ENCODE measurements around the gene RIN3. TPM values are rescaled to one million over a fixed set of nuclear protein-coding genes. Genes with fewer than 3 reads are reported as not detected.

RIN3 gene
- total RNA-seq, 1 donor from 2014 or later, result 18.8 TPM

DNA sequence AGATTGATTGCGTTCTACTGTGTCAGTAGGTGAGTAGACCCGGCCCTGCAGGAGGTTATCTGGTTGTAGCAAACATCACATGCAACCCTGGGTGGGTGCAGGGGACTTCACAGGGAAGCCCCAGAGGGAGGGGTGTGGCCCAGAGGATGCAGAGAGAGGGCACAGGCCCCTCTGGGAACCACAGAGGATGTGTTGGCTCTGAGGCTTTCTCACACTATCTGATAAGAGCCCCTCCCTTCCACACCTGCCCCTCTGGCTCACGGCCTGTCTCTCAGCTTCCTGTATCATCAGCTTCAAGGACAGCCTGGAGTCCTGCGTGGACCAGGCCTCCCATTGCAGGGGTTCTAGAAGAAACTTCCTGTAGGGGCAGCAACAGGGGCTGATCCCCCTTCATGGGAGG lies 101.9 kb downstream of the RIN3 start:
- H3K9me3 Mint-ChIP-seq (ENCODE audit: low read depth), result no peaks in the 10 kb centered on the region
- no peak overlapping the region for H3K27ac Mint-ChIP-seq (ENCODE audit: unreplicated experiment)
- no peak for TF ChIP-seq CTCF (IDR thresholded peaks at IDR 0.05)
- DNase-seq (ENCODE audit: low spot score), result no peak
- H3K27me3 Mint-ChIP-seq (ENCODE audit: low read depth), result no peaks in the 10 kb centered on the region
- H3K4me3 Mint-ChIP-seq (ENCODE audit: unreplicated experiment), result no peak overlapping the region
- peaks cover 2% of the 10 kb centered on the region for H3K36me3 Mint-ChIP-seq (ENCODE audit: low read depth)
- H3K4me1 Mint-ChIP-seq (ENCODE audit: low read depth), result peaks cover 4% of the 10 kb centered on the region

GRCh38 chr14:92616178-92616577 lies 102.6 kb downstream of the RIN3 start:
- H3K27me3 Mint-ChIP-seq (ENCODE audit: low read depth), result no peaks in the 10 kb centered on the region
- peaks cover 2% of the 10 kb centered on the region for H3K36me3 Mint-ChIP-seq (ENCODE audit: low read depth)
- no peak for TF ChIP-seq CTCF (IDR thresholded peaks at IDR 0.05)
- H3K9me3 Mint-ChIP-seq (ENCODE audit: low read depth), result peaks cover under 1% of the 10 kb centered on the region
- H3K4me3 Mint-ChIP-seq (ENCODE audit: unreplicated experiment), result no peak overlapping the region
- peaks cover 4% of the 10 kb centered on the region for H3K4me1 Mint-ChIP-seq (ENCODE audit: low read depth)
- no peak overlapping the region for H3K27ac Mint-ChIP-seq (ENCODE audit: unreplicated experiment)
- DNase-seq (ENCODE audit: low spot score), result no peak

GRCh38 chr14:92617581-92617980 lies 104.0 kb downstream of the RIN3 start:
- Mint-ChIP-seq H3K27me3 (ENCODE audit: low read depth) (no peaks in the 10 kb centered on the region), H3K4me3 (ENCODE audit: unreplicated experiment) (no peak overlapping the region), H3K4me1 (ENCODE audit: low read depth) (peaks cover 4% of the 10 kb centered on the region), H3K36me3 (ENCODE audit: low read depth) (peaks cover 11% of the 10 kb centered on the region), H3K27ac (ENCODE audit: unreplicated experiment) (no peak overlapping the region), H3K9me3 (ENCODE audit: low read depth) (peaks cover 12% of the 10 kb centered on the region)
- DNase-seq (ENCODE audit: low spot score), result no peak
- no peak for TF ChIP-seq CTCF (IDR thresholded peaks at IDR 0.05)

DNA sequence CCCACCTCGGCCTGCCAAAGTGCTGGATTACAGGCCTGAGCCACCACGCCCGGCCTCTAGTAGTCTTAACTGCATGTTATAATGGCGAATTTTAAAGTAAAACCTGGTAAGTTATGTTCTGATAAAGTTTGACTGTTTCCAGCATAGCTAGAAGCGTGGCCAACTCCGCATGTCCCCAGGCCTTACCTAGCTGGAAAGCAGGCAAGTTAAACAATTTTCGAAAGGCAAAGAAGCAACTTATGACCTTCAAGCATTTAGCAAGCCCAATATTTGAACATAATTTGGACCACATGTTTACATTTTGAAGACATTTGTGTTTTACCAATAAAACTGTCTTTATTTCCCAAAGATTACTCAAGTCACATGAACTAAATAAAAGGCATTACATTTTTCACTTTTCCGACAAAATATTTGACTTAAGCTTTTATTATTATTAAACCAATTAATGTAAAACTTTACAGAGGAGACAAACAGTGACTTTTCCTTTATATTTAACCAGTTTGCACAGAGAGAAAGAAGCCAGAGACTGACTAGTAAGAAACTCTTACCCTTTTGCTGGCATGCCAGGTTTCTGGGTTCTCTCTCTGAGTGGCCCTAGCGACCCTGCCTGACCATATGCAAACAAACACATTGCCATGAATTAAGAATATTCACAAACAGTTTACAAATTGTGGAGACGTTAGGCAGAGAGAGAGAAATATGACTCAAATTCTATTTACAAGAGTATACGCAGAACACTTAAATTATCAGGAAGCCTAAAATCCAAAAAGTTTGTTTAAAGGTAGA lies 106.3 kb downstream of the RIN3 start:
- peaks cover 2% of the 10 kb centered on the region for H3K4me1 Mint-ChIP-seq (ENCODE audit: low read depth)
- peaks cover 15% of the 10 kb centered on the region for H3K36me3 Mint-ChIP-seq (ENCODE audit: low read depth)
- no peak for DNase-seq (ENCODE audit: low spot score)
- H3K9me3 Mint-ChIP-seq (ENCODE audit: low read depth), result peaks cover 17% of the 10 kb centered on the region
- no peak overlapping the region for H3K27ac Mint-ChIP-seq (ENCODE audit: unreplicated experiment)
- H3K4me3 Mint-ChIP-seq (ENCODE audit: unreplicated experiment), result no peak overlapping the region
- TF ChIP-seq CTCF (IDR thresholded peaks at IDR 0.05), result no peak
- H3K27me3 Mint-ChIP-seq (ENCODE audit: low read depth), result no peaks in the 10 kb centered on the region

- no peak overlapping the region for H3K27ac Mint-ChIP-seq (ENCODE audit: unreplicated experiment)
- H3K9me3 Mint-ChIP-seq (ENCODE audit: low read depth), result peaks cover 20% of the 10 kb centered on the region
- no peak for TF ChIP-seq CTCF (IDR thresholded peaks at IDR 0.05)
- peaks cover 12% of the 10 kb centered on the region for H3K4me1 Mint-ChIP-seq (ENCODE audit: low read depth)
- no peak for DNase-seq (ENCODE audit: low spot score)
- H3K36me3 Mint-ChIP-seq (ENCODE audit: low read depth), result peaks cover 19% of the 10 kb centered on the region
- H3K27me3 Mint-ChIP-seq (ENCODE audit: low read depth), result no peaks in the 10 kb centered on the region
- H3K4me3 Mint-ChIP-seq (ENCODE audit: unreplicated experiment), result no peak overlapping the region
These were observed 108.7 kb downstream of the RIN3 start for GRCh38 chr14:92622311-92622710.
